HepG2 (cell line): ENCODE measurements around the gene CLDN3. TPM values are rescaled to one million over a fixed set of nuclear protein-coding genes. Genes with fewer than 3 reads are reported as not detected.

Experiments used
- ATAC-seq: fragments of 200-7000 bp; cut with Tn5 transposase; 3 replicates; pipeline ENCODE4 v1.9.1; 2020; ENCODE audit warnings: mild to moderate bottlenecking, moderate library complexity
- BruUV-seq: library from RNA; stranded (reverse); fragments of 400-500 nt; replicated peaks from 2 replicates; lab custom pipeline; 2021; lab: Mats Ljungman, UMichigan
- CTCF ChIA-PET: fragments of 300-600 bp; formaldehyde crosslinking; extraction: SDS; loops from one replicate; lab custom pipeline; 2021; ENCODE audit warnings: low total read pairs, inconsistent platforms, low intra/inter-chr PET ratio; lab: Yijun Ruan, JAX
- POLR2A ChIA-PET: fragments of 350-600 bp; sonication (Branson Sonifier 250); formaldehyde crosslinking; loops from one replicate; lab custom pipeline; 2020; ENCODE audit warnings: antibody characterized with exemption, inconsistent platforms; lab: Yijun Ruan, JAX
- DNase-seq: peaks from one replicate; pipeline ENCODE4 v3.0.0-alpha.2; 2015; ENCODE audit warnings: low spot score
- FAIRE-seq: peaks from 3 replicates; lab custom pipeline; 2011; peaks lifted over from hg19 to GRCh38; lab: Jason Lieb, UNC
- H2AFZ ChIP-seq: one replicate; pipeline ENCODE4 v1.6.1; 2011; ENCODE audit warnings: low read length, inconsistent platforms
- H3K27ac ChIP-seq: fragments of 300-600 bp; 3 replicates; pipeline ENCODE4 v1.8.0; 2011; ENCODE audit warnings: mixed run types, mild to moderate bottlenecking, mixed read lengths, low read length, inconsistent platforms; ENCODE audit not compliant: insufficient read depth; ENCODE audit errors: extremely low read length
- H3K27me3 ChIP-seq, 2 experiments: fragments of 200-600 bp in 1 of 2; 2 replicates in 1 of 2; 3 replicates in 1 of 2; pipeline versions ENCODE4 v1.6.0 to v1.8.0; 2011; ENCODE audit warnings: low read length in 2 of 2, mild to moderate bottlenecking in 2 of 2, moderate library complexity in 2 of 2, inconsistent platforms in 1 of 2; ENCODE audit not compliant: insufficient read depth in 2 of 2, control insufficient read depth in 1 of 2
- H3K36me3 ChIP-seq, 2 experiments: fragments of 200-600 bp in 1 of 2; replicated peaks in 1 of 2; 2 replicates in 1 of 2; 3 replicates in 1 of 2; pipeline versions ENCODE4 v1.5.1 to v1.8.0; 2011; ENCODE audit warnings: low read length in 2 of 2, inconsistent platforms in 1 of 2; ENCODE audit not compliant: insufficient read depth in 2 of 2, control insufficient read depth in 1 of 2
- H3K4me1 ChIP-seq: 2 replicates; pipeline ENCODE4 v1.5.1; 2012; ENCODE audit warnings: low read length, inconsistent platforms; ENCODE audit not compliant: insufficient read depth
- H3K4me2 ChIP-seq: 2 replicates; pipeline ENCODE4 v1.6.0; 2011; ENCODE audit warnings: low read depth, low read length, inconsistent platforms
- H3K4me3 ChIP-seq, 3 experiments: fragments of 200-600 bp in 1 of 3; sonication (generic), shearing (Covaris generic) in 1 of 3; replicated peaks in 1 of 3; 2 replicates each; pipeline ENCODE4 v1.5.1; 2011 to 2016; ENCODE audit warnings: low read length in 3 of 3, inconsistent platforms in 2 of 3, low read depth in 2 of 3, mild to moderate bottlenecking in 2 of 3, control low read depth in 1 of 3, mixed read lengths in 1 of 3; ENCODE audit not compliant: insufficient read depth in 1 of 3
- H3K79me2 ChIP-seq: one replicate; pipeline ENCODE4 v1.6.1; 2011; ENCODE audit warnings: low read length, inconsistent platforms; ENCODE audit not compliant: insufficient read depth
- H3K9ac ChIP-seq: 2 replicates; pipeline ENCODE4 v1.6.0; 2011; ENCODE audit warnings: mild to moderate bottlenecking, low read depth, low read length, inconsistent platforms; ENCODE audit not compliant: insufficient read depth
- H3K9me3 ChIP-seq: 2 replicates; pipeline ENCODE4 v1.5.1; 2012; ENCODE audit warnings: mild to moderate bottlenecking, low read length
- H4K20me1 ChIP-seq: 2 replicates; pipeline ENCODE4 v1.6.0; 2011; ENCODE audit warnings: inconsistent platforms, mild to moderate bottlenecking, low read length, moderate library complexity; ENCODE audit not compliant: insufficient read depth
- FOSL2 ChIP-seq: sonication (generic); formaldehyde crosslinking; IDR thresholded peaks from 2 replicates; pipeline ENCODE4 v1.4.0; 2020; ENCODE audit warnings: missing genetic modification reagents
- FOXP1 ChIP-seq, 2 experiments: fragments of 450-650 bp in 1 of 2; IDR thresholded peaks; 2 replicates each; pipeline ENCODE4 v1.6.1; 2017 to 2018; ENCODE audit warnings: antibody characterized with exemption in 1 of 2
- HIVEP1 ChIP-seq: sonication (generic); formaldehyde crosslinking; IDR thresholded peaks from 2 replicates; pipeline ENCODE4 v1.4.0; 2020; ENCODE audit warnings: mild to moderate bottlenecking, missing genetic modification reagents
- JUND ChIP-seq: sonication (generic); formaldehyde crosslinking; IDR thresholded peaks from 2 replicates; pipeline ENCODE4 v1.8.0; 2022; ENCODE audit warnings: mild to moderate bottlenecking, missing genetic modification reagents
- MXI1 ChIP-seq: IDR thresholded peaks from 3 replicates; pipeline ENCODE4 v1.6.1; 2012; ENCODE audit warnings: low read depth, low read length, inconsistent platforms, borderline replicate concordance
- NCOA2 ChIP-seq: sonication (generic); formaldehyde crosslinking; IDR thresholded peaks from 2 replicates; pipeline ENCODE4 v1.8.0; 2022; ENCODE audit warnings: inconsistent platforms
- RBM22 ChIP-seq: fragments of 200-400 bp; formaldehyde crosslinking; optimal IDR thresholded peaks from 2 replicates; pipeline ENCODE3; 2017; ENCODE audit warnings: mild to moderate bottlenecking, low read length, moderate library complexity
- ZFP36L2 ChIP-seq: sonication (generic); formaldehyde crosslinking; IDR thresholded peaks from 2 replicates; pipeline ENCODE4 v1.4.0; 2020; ENCODE audit warnings: missing genetic modification reagents
- ZFX ChIP-seq: sonication (generic); formaldehyde crosslinking; IDR thresholded peaks from 2 replicates; pipeline ENCODE4 v1.4.0; 2020; ENCODE audit warnings: mild to moderate bottlenecking, low read depth, missing genetic modification reagents, moderate library complexity
- ZNF121 ChIP-seq: sonication (generic); formaldehyde crosslinking; IDR thresholded peaks from 2 replicates; pipeline ENCODE4 v1.5.0; 2020; ENCODE audit warnings: mild to moderate bottlenecking, missing genetic modification reagents
- ZNF205 ChIP-seq: IDR thresholded peaks from 2 replicates; pipeline ENCODE4 v1.6.1; 2018; ENCODE audit warnings: missing biosample characterization, missing genetic modification reagents
- ZNF280B ChIP-seq: sonication (generic); formaldehyde crosslinking; IDR thresholded peaks from 2 replicates; pipeline ENCODE4 v1.5.0; 2020; ENCODE audit warnings: missing genetic modification reagents, mild to moderate bottlenecking, borderline replicate concordance
- ZNF704 ChIP-seq: sonication (generic); formaldehyde crosslinking; IDR thresholded peaks from 2 replicates; pipeline ENCODE4 v1.8.1; 2023; ENCODE audit warnings: mild to moderate bottlenecking, inconsistent platforms, moderate library complexity, missing genetic modification reagents, borderline replicate concordance
- ZNF780A ChIP-seq: sonication (generic); formaldehyde crosslinking; IDR thresholded peaks from 2 replicates; pipeline ENCODE4 v1.8.0; 2022; ENCODE audit warnings: mild to moderate bottlenecking, missing genetic modification reagents, moderate library complexity
- WGBS: methylation state at CpG from one replicate; pipeline ENCODE4 v1.1.6; 2017; ENCODE audit warnings: low lambda C conversion rate; 5-methylcytosine and 5-hydroxymethylcytosine counted together
- in situ Hi-C: cut with HindIII; loops from 2 replicates; pipeline ENCODE4 v1.10.0; 2017; ENCODE audit warnings: low pct_unique_long_range_greater_than_20kb; ENCODE audit not compliant: extremely low pct_ligation_motif_present
- intact Hi-C: fragments of 100-400 bp; cut with micrococcal nuclease; formaldehyde crosslinking; loops from one replicate; pipeline ENCODE4 v1.10.0; 2022; ENCODE audit not compliant: unreplicated experiment
- polyA plus RNA-seq, 8 experiments: library from polyadenylated mRNA; depleted of rRNA in 3 of 8; stranded (reverse) in 7 of 8; unstranded in 1 of 8; fragments of >200 nt; fragmentation: Illumina TruSeq in 4 of 8; extraction: Trizol in 4 of 8; gene quantifications; 2 replicates each; pipeline versions ENCODE4 v1.2.1 to v1.2.3, GENCODE V29; 2011 to 2016; ENCODE audit warnings: low read depth in 4 of 8, missing spikeins in 1 of 8, mixed read lengths in 1 of 8; ENCODE audit not compliant: insufficient read depth in 1 of 8
- total RNA-seq, 5 experiments: library from RNA; depleted of rRNA; stranded (reverse); fragments of >200 nt; fragmentation: Illumina TruSeq; extraction: Trizol; gene quantifications; 2 replicates each; pipeline ENCODE4 v1.2.3, GENCODE V29; 2016; ENCODE audit warnings: low read depth in 1 of 5
- TF ChIP-seq, protein P1 (sequence below): sonication (generic); formaldehyde crosslinking; IDR thresholded peaks from 2 replicates; pipeline ENCODE4 v1.8.1; 2023; ENCODE audit warnings: mild to moderate bottlenecking, missing genetic modification reagents
- TF ChIP-seq, protein P2 (sequence below): sonication (generic); formaldehyde crosslinking; IDR thresholded peaks from 2 replicates; pipeline ENCODE4 v1.8.0; 2022; ENCODE audit warnings: mild to moderate bottlenecking, missing genetic modification reagents

CLDN3 gene
- total and polyA plus RNA-seq, 2 of the 13 experiments (the other 11 are each of a cell fraction or from before 2014, with no cell fraction given) = 0.31 to 0.51 TPM

GRCh38 chr7:73786588-73786987 lies 16.5 kb upstream of the CLDN3 start:
- no TSS peak for BruUV-seq
- ATAC-seq (no peak), DNase-seq (no peak), FAIRE-seq (no peak)
- Histone ChIP-seq H3K4me2 (no peak overlapping the region), H3K9me3 (no peaks in the 10 kb centered on the region), H3K4me3 (no peak overlapping the region), H3K79me2 (no peaks in the 10 kb centered on the region), H3K27me3 (no peaks in the 10 kb centered on the region), H3K4me1 (no peaks in the 10 kb centered on the region), H3K27ac (no peak overlapping the region), H4K20me1 (no peaks in the 10 kb centered on the region), H3K9ac (no peak overlapping the region), H3K36me3 (no peaks in the 10 kb centered on the region), H2AFZ (no peak overlapping the region)
- intact Hi-C loops (no loop called here), in situ Hi-C loops (no loop called here)
- WGBS = 0% methylated on average over 1 of the region's 1 CpG
- CTCF ChIA-PET = no interaction called here
- TF ChIP-seq ZNF121 (CRISPR knock-in tag) (peak; percentile 46; the same call in 1 of the 2 replicates), ZNF205 (CRISPR knock-in tag) (no peak), RBM22 (no peak), HIVEP1 (CRISPR knock-in tag) (no peak), ZNF704 (CRISPR knock-in tag) (no peak), ZNF780A (CRISPR knock-in tag) (no peak)
- TF ChIP-seq, protein P1, sequence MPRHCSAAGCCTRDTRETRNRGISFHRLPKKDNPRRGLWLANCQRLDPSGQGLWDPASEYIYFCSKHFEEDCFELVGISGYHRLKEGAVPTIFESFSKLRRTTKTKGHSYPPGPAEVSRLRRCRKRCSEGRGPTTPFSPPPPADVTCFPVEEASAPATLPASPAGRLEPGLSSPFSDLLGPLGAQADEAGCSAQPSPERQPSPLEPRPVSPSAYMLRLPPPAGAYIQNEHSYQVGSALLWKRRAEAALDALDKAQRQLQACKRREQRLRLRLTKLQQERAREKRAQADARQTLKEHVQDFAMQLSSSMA (CRISPR knock-in tag) = no peak
- POLR2A ChIA-PET = no interaction called here

DNA sequence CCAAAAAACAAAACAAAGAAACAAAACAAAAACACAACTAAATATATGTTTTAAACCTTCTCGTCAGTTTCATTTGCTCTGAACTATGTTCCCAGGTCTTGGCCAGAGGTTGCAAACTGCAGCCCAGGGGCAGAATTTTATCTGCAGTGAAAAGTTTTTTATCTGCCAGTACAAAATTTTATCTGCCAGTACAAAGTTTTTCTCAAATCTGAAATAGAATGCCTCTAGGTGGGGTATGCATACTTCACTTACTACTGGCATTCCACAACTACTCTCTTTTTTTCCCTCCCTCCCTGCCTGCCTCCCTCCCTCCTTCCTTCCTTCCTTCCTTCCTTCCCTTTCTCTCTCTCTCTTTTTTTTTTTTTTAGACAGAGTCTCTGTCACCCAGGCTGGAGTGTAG lies 9.4 kb upstream of the CLDN3 start:
- no peak overlapping the region for H3K4me3 ChIP-seq
- no peaks in the 10 kb centered on the region for H3K27me3 ChIP-seq
- ATAC-seq (no peak), FAIRE-seq (no peak), DNase-seq (no peak)
- H3K4me2 ChIP-seq = no peak overlapping the region
- H3K4me1 ChIP-seq = peaks cover 7% of the 10 kb centered on the region
- intact Hi-C loops = no loop called here
- no peaks in the 10 kb centered on the region for H3K79me2 ChIP-seq
- no peak overlapping the region for H3K27ac ChIP-seq
- 64% methylated on average over 1 of the region's 1 CpG for WGBS
- H2AFZ ChIP-seq = no peak overlapping the region
- no peaks in the 10 kb centered on the region for H3K36me3 ChIP-seq
- ChIA-PET POLR2A (no interaction called here), CTCF (no interaction called here)
- in situ Hi-C loops = no loop called here
- H3K9me3 ChIP-seq = no peaks in the 10 kb centered on the region
- no peaks in the 10 kb centered on the region for H4K20me1 ChIP-seq
- no TSS peak for BruUV-seq
- no peak overlapping the region for H3K9ac ChIP-seq
- TF ChIP-seq NCOA2 = no peak
- TF ChIP-seq, protein P2, sequence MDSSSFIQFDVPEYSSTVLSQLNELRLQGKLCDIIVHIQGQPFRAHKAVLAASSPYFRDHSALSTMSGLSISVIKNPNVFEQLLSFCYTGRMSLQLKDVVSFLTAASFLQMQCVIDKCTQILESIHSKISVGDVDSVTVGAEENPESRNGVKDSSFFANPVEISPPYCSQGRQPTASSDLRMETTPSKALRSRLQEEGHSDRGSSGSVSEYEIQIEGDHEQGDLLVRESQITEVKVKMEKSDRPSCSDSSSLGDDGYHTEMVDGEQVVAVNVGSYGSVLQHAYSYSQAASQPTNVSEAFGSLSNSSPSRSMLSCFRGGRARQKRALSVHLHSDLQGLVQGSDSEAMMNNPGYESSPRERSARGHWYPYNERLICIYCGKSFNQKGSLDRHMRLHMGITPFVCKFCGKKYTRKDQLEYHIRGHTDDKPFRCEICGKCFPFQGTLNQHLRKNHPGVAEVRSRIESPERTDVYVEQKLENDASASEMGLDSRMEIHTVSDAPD (CRISPR knock-in tag) = no peak
- no peak for TF ChIP-seq ZFX (CRISPR knock-in tag)
- TF ChIP-seq ZFP36L2 (CRISPR knock-in tag) = no peak
- no peak for TF ChIP-seq ZNF280B (CRISPR knock-in tag)
- no peak for TF ChIP-seq JUND
- TF ChIP-seq MXI1 = no peak
- TF ChIP-seq FOSL2 (CRISPR knock-in tag) = no peak
- no peak for TF ChIP-seq FOXP1 (IDR thresholded peaks at IDR 0.05)
- no peak for TF ChIP-seq FOXP1 (CRISPR knock-in tag; IDR thresholded peaks at IDR 0.05)
